Measurements from ENCODE around the gene NOL4L.

DNA sequence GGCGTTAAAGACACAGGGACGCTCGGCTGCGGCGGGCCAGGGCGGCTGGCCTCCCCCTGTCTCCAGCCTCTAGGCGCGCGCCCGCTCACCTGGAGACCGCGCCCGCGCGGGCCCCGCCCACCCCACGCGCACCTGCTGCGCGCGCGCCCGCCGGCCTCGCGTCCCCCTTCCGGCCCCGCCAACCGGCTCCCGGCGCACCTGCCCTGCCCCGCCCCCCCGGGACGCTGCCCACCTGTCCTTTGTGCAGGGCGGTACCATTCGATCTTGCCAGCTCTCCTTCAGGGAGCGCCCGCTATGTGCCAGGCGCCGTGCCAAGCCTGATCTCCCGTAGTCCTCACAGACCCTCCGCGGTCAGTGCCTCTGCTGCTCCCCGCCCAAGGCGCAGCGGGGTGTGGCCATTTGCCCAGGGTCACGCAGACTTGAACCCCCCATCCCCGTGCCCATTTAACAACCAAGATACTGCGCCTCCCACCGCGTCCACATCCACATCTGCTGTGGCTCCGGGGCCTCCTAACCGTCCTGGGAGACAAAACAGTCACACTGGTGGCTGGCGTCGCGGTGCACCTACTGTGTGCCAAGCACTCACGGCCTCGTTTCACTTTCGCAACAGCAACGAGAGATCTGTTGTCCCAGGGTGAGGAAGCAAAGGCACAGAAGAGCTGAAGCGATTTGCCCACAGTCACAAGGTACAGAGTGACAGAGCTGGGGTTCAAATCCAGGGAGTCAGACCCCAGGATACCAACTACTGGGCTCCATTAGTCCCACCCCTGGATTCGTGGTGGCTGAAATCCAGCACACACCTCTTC lies 48.1 kb downstream of the NOL4L start:
- no peak for TF ChIP-seq CTCF (IDR thresholded peaks at IDR 0.05 in 8 of 11, conservative IDR thresholded peaks at IDR 0.05 in 3 of 11)
- no peak for TF ChIP-seq POLR2A (IDR thresholded peaks at IDR 0.05)
